Neural progenitor cell (in vitro differentiated cells): ENCODE results near the gene CABLES1. TPM values are rescaled to one million over a fixed set of nuclear protein-coding genes. Genes with fewer than 3 reads are reported as not detected.
"Not testable (repeated sequence)": the region's sequence is repeated elsewhere in the genome, so short reads cannot be mapped to it uniquely, and the experiment has no call there.

Experiments
- DNase-seq: peaks from one replicate; pipeline ENCODE4 v3.0.0-alpha.2; 2016; ENCODE audit warnings: low spot score
- H2AFZ ChIP-seq: fragments of 200-600 bp; sonication (generic); replicated peaks from 2 replicates; pipeline ENCODE4 v1.6.1; 2016; ENCODE audit warnings: antibody characterized with exemption
- H3F3A ChIP-seq: fragments of 200-600 bp; sonication (generic); 2 replicates; pipeline ENCODE4 v1.6.1; 2016; ENCODE audit warnings: antibody characterized with exemption, low read depth
- H3K27ac ChIP-seq: fragments of 200-600 bp; sonication (generic); 2 replicates; pipeline ENCODE4 v1.5.1; 2016; ENCODE audit warnings: mild to moderate bottlenecking
- H3K27me3 ChIP-seq: fragments of 200-600 bp; sonication (generic); 2 replicates; pipeline ENCODE4 v1.6.1; 2016; ENCODE audit warnings: mild to moderate bottlenecking, moderate library complexity
- H3K36me3 ChIP-seq: fragments of 200-600 bp; sonication (generic); 2 replicates; pipeline ENCODE4 v1.5.1; 2016
- H3K4me1 ChIP-seq: fragments of 200-600 bp; sonication (generic); 2 replicates; pipeline ENCODE4 v1.6.1; 2016; ENCODE audit warnings: mixed run types
- H3K4me2 ChIP-seq: fragments of 200-600 bp; sonication (generic); 2 replicates; pipeline ENCODE4 v1.6.1; 2016
- H3K4me3 ChIP-seq: fragments of 200-600 bp; sonication (generic); 2 replicates; pipeline ENCODE4 v1.5.1; 2016
- H3K79me2 ChIP-seq: fragments of 200-600 bp; sonication (generic); 2 replicates; pipeline ENCODE4 v1.6.1; 2016; ENCODE audit warnings: low read depth
- H3K9ac ChIP-seq: fragments of 200-600 bp; sonication (generic); 2 replicates; pipeline ENCODE4 v1.6.1; 2016
- H3K9me3 ChIP-seq: fragments of 200-600 bp; sonication (generic); 2 replicates; pipeline ENCODE4 v1.5.1; 2016; ENCODE audit warnings: low read depth
- H4K20me1 ChIP-seq: fragments of 200-600 bp; sonication (generic); 2 replicates; pipeline ENCODE4 v1.6.1; 2016; ENCODE audit warnings: low read depth
- H3K27ac Mint-ChIP-seq: 3 replicates; pipeline ENCODE4 v1.8.0; 2021; ENCODE audit warnings: mixed read lengths
- H3K27me3 Mint-ChIP-seq: 2 replicates; pipeline ENCODE4 v1.8.0; 2022; ENCODE audit warnings: low read depth, mild to moderate bottlenecking, inconsistent platforms, moderate library complexity, mixed read lengths; ENCODE audit not compliant: insufficient read depth
- H3K36me3 Mint-ChIP-seq: 3 replicates; pipeline ENCODE4 v1.8.0; 2021; ENCODE audit warnings: mixed read lengths
- H3K4me1 Mint-ChIP-seq: 3 replicates; pipeline ENCODE4 v1.8.0; 2021; ENCODE audit warnings: mixed read lengths
- H3K4me3 Mint-ChIP-seq: 3 replicates; pipeline ENCODE4 v1.8.0; 2021; ENCODE audit warnings: mild to moderate bottlenecking, moderate library complexity, mixed read lengths
- H3K9me3 Mint-ChIP-seq: 3 replicates; pipeline ENCODE4 v1.8.0; 2020; ENCODE audit warnings: mixed read lengths
- EZH2 ChIP-seq: fragments of 200-600 bp; sonication (generic); IDR thresholded peaks from 2 replicates; pipeline ENCODE4 v1.6.1; 2017; ENCODE audit warnings: antibody characterized with exemption, mild to moderate bottlenecking, moderate library complexity
- EZH2phosphoT487 ChIP-seq: fragments of 200-600 bp; sonication (generic); IDR thresholded peaks from 2 replicates; pipeline ENCODE4 v1.6.1; 2017; ENCODE audit warnings: antibody characterized with exemption
- total RNA-seq: library from RNA; depleted of rRNA; stranded (reverse); fragments of >200 nt; gene quantifications from 2 replicates; pipeline ENCODE4 v1.2.3, GENCODE V29; 2015; ENCODE audit warnings: low replicate concordance
- TF ChIP-seq, protein P1 (sequence below): fragments of 200-600 bp; sonication (generic); IDR thresholded peaks from 2 replicates; pipeline ENCODE4 v1.5.1; 2017; ENCODE audit warnings: antibody characterized with exemption, mild to moderate bottlenecking

CABLES1 gene
- total RNA-seq, result 2.8 and 3.7 TPM in 2 replicates

GRCh38 chr18:23134780-23135549, at the start of gene CABLES1:
CABLES1 (plus strand) TSS chr18:23135485; CDS start chr18:23135763, 278 bp downstream.
- Mint-ChIP-seq H3K36me3 (no peaks in the 10 kb centered on the region), H3K4me3 (peak within 1 kb of the TSS; percentile 86), H3K9me3 (no peaks in the 10 kb centered on the region), H3K4me1 (peaks cover 48% of the 10 kb centered on the region), H3K27me3 (peaks cover 11% of the 10 kb centered on the region), H3K27ac (no peak within 1 kb of the TSS)
- Histone ChIP-seq H3K79me2 (peaks cover 32% of the 10 kb centered on the region), H4K20me1 (peaks cover 6% of the 10 kb centered on the region), H3F3A (peaks cover 27% of the 10 kb centered on the region), H3K27ac (no peak within 1 kb of the TSS), H3K36me3 (no peaks in the 10 kb centered on the region), H3K9me3 (no peaks in the 10 kb centered on the region), H3K4me3 (peak within 1 kb of the TSS; percentile 59), H3K27me3 (peaks cover 48% of the 10 kb centered on the region), H3K4me1 (peaks cover 16% of the 10 kb centered on the region), H3K4me2 (peak within 1 kb of the TSS; percentile 94), H2AFZ (peak within 1 kb of the TSS; percentile 90), H3K9ac (no peak within 1 kb of the TSS)
- DNase-seq, result peak; percentile 71
- peak; percentile 36 for TF ChIP-seq EZH2
- TF ChIP-seq EZH2phosphoT487, result peak; percentile 72
- TF ChIP-seq, protein P1, sequence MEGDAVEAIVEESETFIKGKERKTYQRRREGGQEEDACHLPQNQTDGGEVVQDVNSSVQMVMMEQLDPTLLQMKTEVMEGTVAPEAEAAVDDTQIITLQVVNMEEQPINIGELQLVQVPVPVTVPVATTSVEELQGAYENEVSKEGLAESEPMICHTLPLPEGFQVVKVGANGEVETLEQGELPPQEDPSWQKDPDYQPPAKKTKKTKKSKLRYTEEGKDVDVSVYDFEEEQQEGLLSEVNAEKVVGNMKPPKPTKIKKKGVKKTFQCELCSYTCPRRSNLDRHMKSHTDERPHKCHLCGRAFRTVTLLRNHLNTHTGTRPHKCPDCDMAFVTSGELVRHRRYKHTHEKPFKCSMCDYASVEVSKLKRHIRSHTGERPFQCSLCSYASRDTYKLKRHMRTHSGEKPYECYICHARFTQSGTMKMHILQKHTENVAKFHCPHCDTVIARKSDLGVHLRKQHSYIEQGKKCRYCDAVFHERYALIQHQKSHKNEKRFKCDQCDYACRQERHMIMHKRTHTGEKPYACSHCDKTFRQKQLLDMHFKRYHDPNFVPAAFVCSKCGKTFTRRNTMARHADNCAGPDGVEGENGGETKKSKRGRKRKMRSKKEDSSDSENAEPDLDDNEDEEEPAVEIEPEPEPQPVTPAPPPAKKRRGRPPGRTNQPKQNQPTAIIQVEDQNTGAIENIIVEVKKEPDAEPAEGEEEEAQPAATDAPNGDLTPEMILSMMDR, result no peak

DNA sequence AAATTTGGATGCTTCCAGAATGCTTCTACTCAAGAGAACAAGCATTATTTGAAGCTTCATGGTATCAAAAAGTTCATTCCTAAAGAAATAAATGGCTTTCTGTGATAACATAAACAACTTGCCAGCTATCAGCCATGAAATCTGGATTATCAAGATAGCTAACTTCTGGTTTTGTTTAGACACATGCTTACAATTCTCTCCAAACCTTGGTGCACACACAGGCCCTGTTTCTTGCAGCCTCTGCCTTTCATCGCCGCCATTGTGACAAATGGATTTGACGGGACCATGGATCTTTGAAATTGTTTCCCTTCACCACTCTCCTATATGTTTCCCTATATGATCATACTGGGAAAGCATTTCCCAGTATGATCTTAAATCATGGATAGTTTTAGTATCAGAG, 47.9 kb upstream of the CABLES1 start:
- Histone ChIP-seq H3K9me3 (no peaks in the 10 kb centered on the region), H3K4me2 (no peak overlapping the region), H3K27me3 (peaks cover 6% of the 10 kb centered on the region), H3K9ac (no peak overlapping the region), H3K79me2 (no peaks in the 10 kb centered on the region), H3K27ac (no peak overlapping the region), H3K4me3 (no peak overlapping the region), H3K4me1 (peaks cover 6% of the 10 kb centered on the region), H2AFZ (no peak overlapping the region), H3F3A (no peaks in the 10 kb centered on the region), H4K20me1 (no peaks in the 10 kb centered on the region), H3K36me3 (no peaks in the 10 kb centered on the region)
- Mint-ChIP-seq H3K4me1 (peaks cover 21% of the 10 kb centered on the region), H3K27me3 (peaks cover 23% of the 10 kb centered on the region), H3K36me3 (no peaks in the 10 kb centered on the region), H3K4me3 (no peak overlapping the region), H3K9me3 (peaks cover 6% of the 10 kb centered on the region), H3K27ac (no peak overlapping the region)
- DNase-seq, result no peak
- TF ChIP-seq EZH2phosphoT487 (no peak), EZH2 (no peak)
- TF ChIP-seq, protein P1, result no peak

- no peaks in the 10 kb centered on the region for H3K79me2 ChIP-seq
- H3K4me1 ChIP-seq, result peaks cover 6% of the 10 kb centered on the region
- no peak overlapping the region for H3K9ac ChIP-seq
- no peaks in the 10 kb centered on the region for H3K36me3 ChIP-seq
- no peaks in the 10 kb centered on the region for H4K20me1 ChIP-seq
- Mint-ChIP-seq H3K9me3 (peaks cover 9% of the 10 kb centered on the region), H3K4me1 (peaks cover 23% of the 10 kb centered on the region), H3K27ac (no peak overlapping the region), H3K4me3 (no peak overlapping the region), H3K36me3 (no peaks in the 10 kb centered on the region), H3K27me3 (peaks cover 28% of the 10 kb centered on the region)
- TF ChIP-seq EZH2phosphoT487 (no peak), EZH2 (no peak)
- TF ChIP-seq, protein P1, result no peak
- no peak overlapping the region for H3K4me2 ChIP-seq
- no peaks in the 10 kb centered on the region for H3F3A ChIP-seq
- no peaks in the 10 kb centered on the region for H3K9me3 ChIP-seq
- no peak overlapping the region for H3K4me3 ChIP-seq
- no peak for DNase-seq
- no peak overlapping the region for H2AFZ ChIP-seq
- no peak overlapping the region for H3K27ac ChIP-seq
- H3K27me3 ChIP-seq, result peaks cover 16% of the 10 kb centered on the region
These were observed 47.0 kb upstream of the CABLES1 start for GRCh38 chr18:23088310-23088709.

- not testable (repeated sequence) for H2AFZ ChIP-seq, H3K4me2 ChIP-seq, H3K4me3 Mint-ChIP-seq, H3K9me3 ChIP-seq, H3K9ac ChIP-seq, H3K36me3 ChIP-seq, H3K27ac ChIP-seq, DNase-seq, H3K79me2 ChIP-seq, H3K4me3 ChIP-seq, H3K27ac Mint-ChIP-seq, H3K36me3 Mint-ChIP-seq
- Histone ChIP-seq H3K4me1 (peaks cover 11% of the 10 kb centered on the region), H3F3A (peaks cover 16% of the 10 kb centered on the region), H3K27me3 (peaks cover 46% of the 10 kb centered on the region), H4K20me1 (peaks cover 10% of the 10 kb centered on the region)
- peaks cover 35% of the 10 kb centered on the region for H3K27me3 Mint-ChIP-seq
- peaks cover 32% of the 10 kb centered on the region for H3K4me1 Mint-ChIP-seq
- H3K9me3 Mint-ChIP-seq, result peaks cover 11% of the 10 kb centered on the region
These were observed 44.0 kb upstream of the CABLES1 start for GRCh38 chr18:23091017-23091993.
